Psoas muscle (tissue), 8 donors: ENCODE results near the gene TCF12. TPM values are rescaled to one million over a fixed set of nuclear protein-coding genes. Genes with fewer than 3 reads are reported as not detected.

Experiments
- ATAC-seq, 4 donors: fragments of 200-7000 bp; cut with Tn5 transposase; one replicate each; pipeline ENCODE4 v1.9.1; 2020; ENCODE audit warnings: moderate library complexity in 3 of 4, mild to moderate bottlenecking in 2 of 4
- DNase-seq, 2 donors: peaks; one replicate each; pipeline ENCODE4 v3.0.0-alpha.2; 2020
- H3K27ac ChIP-seq: fragments of 200-600 bp; one replicate; pipeline ENCODE4 v1.8.0; 2022
- H3K27me3 ChIP-seq, 3 donors: fragments of 200-600 bp in 1 of 3; one replicate each; pipeline versions ENCODE4 v1.6.1 to v1.8.0; 2013 to 2022; ENCODE audit warnings: low read length in 2 of 3, mild to moderate bottlenecking in 2 of 3, moderate library complexity in 1 of 3; ENCODE audit not compliant: insufficient read depth in 3 of 3
- H3K36me3 ChIP-seq, 2 donors: fragments of 200-600 bp in 1 of 2; one replicate each; pipeline versions ENCODE4 v1.6.1 to v1.8.0; 2013 to 2022; ENCODE audit warnings: low read depth in 1 of 2, mild to moderate bottlenecking in 1 of 2, moderate library complexity in 1 of 2; ENCODE audit not compliant: insufficient read depth in 1 of 2
- H3K4me1 ChIP-seq: fragments of 200-600 bp; one replicate; pipeline ENCODE4 v1.8.0; 2022
- H3K4me3 ChIP-seq: fragments of 200-600 bp; one replicate; pipeline ENCODE4 v1.8.0; 2022; ENCODE audit warnings: mild to moderate bottlenecking
- H3K9me3 ChIP-seq: fragments of 200-600 bp; one replicate; pipeline ENCODE4 v1.8.0; 2022
- WGBS, 3 donors: extraction: QIAGEN DNeasy Blood & Tissue Kit; methylation state at CpG; one replicate each; pipeline versions ENCODE4 v1.1.6 to v1.1.7; 2013; 5-methylcytosine and 5-hydroxymethylcytosine counted together
- intact Hi-C, 2 donors: fragments of 100-400 bp; cut with DNase I; formaldehyde crosslinking; loops; one replicate each; pipeline versions ENCODE4 v1.11.0 to v1.14.2; 2022
- polyA plus RNA-seq, 3 donors: library from polyadenylated mRNA; stranded (reverse); fragments of 200-250 nt; gene quantifications; one replicate each; pipeline ENCODE4 v1.2.3, GENCODE V29; 2013
- total RNA-seq, 4 donors: library from RNA; stranded (reverse); fragmentation: NEBNext Ultra II Directional in 2 of 4; extraction: Animal tissue kit (Norgen Biotek cat#: 25700) in 2 of 4; gene quantifications; one replicate each; pipeline versions ENCODE4 v1.2.1 to v1.2.4, GENCODE V29; 2021 to 2023
- TF ChIP-seq, protein P1 (sequence below): fragments of 200-600 bp; IDR thresholded peaks from one replicate; pipeline ENCODE4 v1.8.0; 2022; ENCODE audit warnings: antibody characterized with exemption
- donor health status: healthy with polysubstance abuse.
- donor health status: DM: no; HTN: no; CAD: no; lungs with moderate emphysema.
- donor health status: Bipolar disorder and iron deficiency.
- donor health status: healthy.
- donor health status: DM: yes; HTN: yes; CAD: no.
- donor health status: DM: no; HTN: no; CAD: no.
- donor health status: DM: no; HTN: no; CAD: no.
- donor health status: DM: yes; HTN: yes; CAD: no.

The TCF12 gene
- total and polyA plus RNA-seq, 7 donors = 10.5 to 53.1 (median 30.5) TPM

DNA sequence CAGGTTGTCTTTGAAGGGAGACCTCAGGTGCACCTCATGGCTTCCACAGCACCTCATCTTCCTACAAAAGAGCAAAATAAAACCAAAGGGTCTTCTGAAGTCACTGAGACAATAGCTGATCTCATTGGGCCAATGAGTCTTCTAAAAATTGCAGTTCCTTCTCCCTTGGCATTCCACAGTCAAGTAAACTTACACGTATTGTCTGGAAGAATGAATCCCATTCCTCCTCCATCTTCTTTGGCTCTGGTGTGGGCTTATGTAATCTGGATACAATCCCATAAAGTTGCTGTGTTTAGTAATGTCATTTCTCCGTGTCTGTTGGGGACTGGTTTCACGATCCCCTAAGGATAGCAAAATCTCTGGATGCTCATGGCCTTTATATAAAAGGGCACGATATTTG, 372.4 kb downstream of the TCF12 start:
- H3K4me1 ChIP-seq = no peaks in the 10 kb centered on the region
- peaks cover under 1 to 32% of the 10 kb centered on the region in 2 donors for H3K36me3 ChIP-seq
- H3K9me3 ChIP-seq = no peaks in the 10 kb centered on the region
- TF ChIP-seq, protein P1, sequence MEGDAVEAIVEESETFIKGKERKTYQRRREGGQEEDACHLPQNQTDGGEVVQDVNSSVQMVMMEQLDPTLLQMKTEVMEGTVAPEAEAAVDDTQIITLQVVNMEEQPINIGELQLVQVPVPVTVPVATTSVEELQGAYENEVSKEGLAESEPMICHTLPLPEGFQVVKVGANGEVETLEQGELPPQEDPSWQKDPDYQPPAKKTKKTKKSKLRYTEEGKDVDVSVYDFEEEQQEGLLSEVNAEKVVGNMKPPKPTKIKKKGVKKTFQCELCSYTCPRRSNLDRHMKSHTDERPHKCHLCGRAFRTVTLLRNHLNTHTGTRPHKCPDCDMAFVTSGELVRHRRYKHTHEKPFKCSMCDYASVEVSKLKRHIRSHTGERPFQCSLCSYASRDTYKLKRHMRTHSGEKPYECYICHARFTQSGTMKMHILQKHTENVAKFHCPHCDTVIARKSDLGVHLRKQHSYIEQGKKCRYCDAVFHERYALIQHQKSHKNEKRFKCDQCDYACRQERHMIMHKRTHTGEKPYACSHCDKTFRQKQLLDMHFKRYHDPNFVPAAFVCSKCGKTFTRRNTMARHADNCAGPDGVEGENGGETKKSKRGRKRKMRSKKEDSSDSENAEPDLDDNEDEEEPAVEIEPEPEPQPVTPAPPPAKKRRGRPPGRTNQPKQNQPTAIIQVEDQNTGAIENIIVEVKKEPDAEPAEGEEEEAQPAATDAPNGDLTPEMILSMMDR = no peak
- no peak overlapping the region for H3K4me3 ChIP-seq
- no peaks in the 10 kb centered on the region for H3K27me3 ChIP-seq
- DNase-seq = no peak
- 90 to 92% (median 91%) methylated on average over 4 of the region's 4 CpGs for WGBS, 3 donors
- intact Hi-C loops = loop anchor here in 1 of 2 donors (10.0 kb wide), 1 partner anchor 1714 kb away; no protein-coding TSS in a partner anchor
- ATAC-seq = no peak
- no peak overlapping the region for H3K27ac ChIP-seq

DNA sequence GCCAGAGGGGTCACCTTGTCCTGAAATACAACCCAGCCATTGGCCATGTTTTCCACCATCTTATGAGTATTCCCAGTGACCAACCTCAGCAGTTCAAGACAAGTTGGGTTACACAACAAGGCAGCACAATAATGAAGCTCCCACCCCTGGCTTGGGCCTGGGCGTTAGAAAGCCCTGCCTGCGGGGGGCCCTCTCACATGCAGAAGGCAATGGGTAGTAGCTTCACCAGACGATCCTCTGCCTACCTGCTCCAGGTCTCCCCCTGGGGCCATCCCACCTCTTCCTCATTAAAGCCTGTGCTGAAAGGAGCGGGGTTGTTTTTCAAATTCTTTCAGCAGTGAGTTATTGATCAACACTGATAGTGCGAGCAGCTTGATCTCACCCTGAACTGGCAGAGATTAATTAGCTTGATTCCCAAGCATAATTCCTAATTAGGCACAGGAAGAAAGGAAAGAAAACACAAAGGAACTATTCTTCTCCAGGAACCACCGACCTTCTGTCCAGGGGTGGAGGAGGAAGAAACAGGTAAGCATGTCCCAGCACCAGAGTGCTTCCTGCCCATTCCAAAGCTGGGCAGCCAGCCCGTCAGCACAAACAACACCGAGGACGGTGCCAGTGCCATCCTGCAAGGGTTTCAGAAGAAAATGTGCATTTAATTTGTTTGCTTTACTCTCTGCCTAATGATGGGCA, 378.2 kb downstream of the TCF12 start:
- 71 to 72% (median 71%) methylated on average over 9 of the region's 9 CpGs for WGBS, 3 donors
- no peak for DNase-seq
- Histone ChIP-seq H3K4me1 (no peaks in the 10 kb centered on the region), H3K27me3 (no peaks in the 10 kb centered on the region), H3K9me3 (no peaks in the 10 kb centered on the region), H3K36me3 (no peaks in the 10 kb centered on the region), H3K27ac (no peak overlapping the region), H3K4me3 (no peak overlapping the region)
- ATAC-seq = no peak
- intact Hi-C loops = loop anchor here in 1 of 2 donors (10.0 kb wide), 1 partner anchor 1708 kb away; no protein-coding TSS in a partner anchor
- TF ChIP-seq, protein P1 = no peak

DNA sequence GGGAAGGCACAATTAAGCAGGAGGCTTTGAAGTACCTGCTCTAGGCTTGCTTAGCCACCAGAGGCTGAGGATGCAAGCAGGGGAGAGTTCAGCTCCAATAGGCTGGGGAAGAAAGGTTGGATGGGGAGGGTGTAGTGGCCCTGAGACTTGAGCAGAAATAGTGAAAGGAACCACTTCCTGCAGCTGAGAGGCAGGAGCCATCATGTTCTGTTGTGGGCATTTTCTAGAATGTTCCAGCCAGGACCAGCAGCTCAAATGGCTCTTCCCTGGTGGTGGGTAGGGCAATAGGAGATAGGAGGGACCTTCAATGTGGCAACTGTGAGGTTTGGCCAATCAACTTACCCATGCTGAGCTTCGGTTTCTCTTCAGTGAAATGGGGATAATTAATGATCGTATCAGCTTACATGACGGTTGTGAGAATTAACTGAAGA, 378.7 kb downstream of the TCF12 start:
- Histone ChIP-seq H3K4me1 (no peaks in the 10 kb centered on the region), H3K27ac (no peak overlapping the region), H3K9me3 (no peaks in the 10 kb centered on the region), H3K27me3 (no peaks in the 10 kb centered on the region), H3K36me3 (no peaks in the 10 kb centered on the region), H3K4me3 (no peak overlapping the region)
- TF ChIP-seq, protein P1 = no peak
- DNase-seq (no peak), ATAC-seq (no peak)
- intact Hi-C loops = loop anchor here in 1 of 2 donors (10.0 kb wide), 1 partner anchor 1708 kb away; no protein-coding TSS in a partner anchor
- 69 to 82% (median 74%) methylated on average over 3 of the region's 3 CpGs for WGBS, 3 donors

DNA sequence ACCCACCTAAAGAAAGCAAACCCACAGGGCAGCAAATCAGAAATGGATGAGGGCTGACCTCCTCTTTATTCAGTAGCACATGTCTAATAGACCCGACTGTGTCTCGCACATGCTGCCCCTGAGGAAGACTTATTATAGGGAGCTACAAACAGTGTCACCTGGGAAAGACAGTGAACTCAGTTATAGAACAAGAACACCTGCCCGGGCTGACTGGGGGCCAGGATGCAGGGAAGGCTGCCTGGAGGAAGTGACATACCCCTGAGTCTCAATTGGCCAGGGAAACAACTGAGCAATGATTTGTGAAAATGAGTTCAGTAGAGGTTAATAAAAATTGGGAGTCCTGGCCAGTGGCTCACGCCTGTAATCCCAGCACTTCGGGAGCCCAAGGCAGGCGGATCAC, 379.2 kb downstream of the TCF12 start:
- DNase-seq = no peak
- WGBS, 3 donors = 89 to 96% (median 92%) methylated on average over 6 of the region's 6 CpGs
- intact Hi-C loops = loop anchor here in 1 of 2 donors (10.0 kb wide), 1 partner anchor 1707 kb away; no protein-coding TSS in a partner anchor
- Histone ChIP-seq H3K36me3 (no peaks in the 10 kb centered on the region), H3K4me1 (no peaks in the 10 kb centered on the region), H3K4me3 (no peak overlapping the region), H3K27me3 (no peaks in the 10 kb centered on the region), H3K9me3 (no peaks in the 10 kb centered on the region), H3K27ac (no peak overlapping the region)
- TF ChIP-seq, protein P1 = no peak
- no peak for ATAC-seq
